HT1080 (cell line): ENCODE data around the gene CFAP97D2. TPM values are rescaled to one million over a fixed set of nuclear protein-coding genes. Genes with fewer than 3 reads are reported as not detected.
"Not testable (repeated sequence)": the region's sequence is repeated elsewhere in the genome, so short reads cannot be mapped to it uniquely, and the experiment has no call there.

Experiments used
- DNase-seq: peaks from one replicate; pipeline ENCODE4 v3.0.0-alpha.2; 2015; ENCODE audit warnings: low read depth
- small RNA-seq: library from RNA; depleted of rRNA; stranded (forward); fragments of <200 nt; gene quantifications from one replicate; pipeline ENCODE3, GENCODE V24; 2014
- total RNA-seq: library from RNA; depleted of rRNA; stranded (reverse); fragments of >200 nt; shearing (Covaris generic); gene quantifications from 2 replicates; pipeline ENCODE4 v1.2.3, GENCODE V29; 2014; rRNA removed

Gene CFAP97D2
- total RNA-seq, 1 experiment from 2014 or later, result not detected

DNA sequence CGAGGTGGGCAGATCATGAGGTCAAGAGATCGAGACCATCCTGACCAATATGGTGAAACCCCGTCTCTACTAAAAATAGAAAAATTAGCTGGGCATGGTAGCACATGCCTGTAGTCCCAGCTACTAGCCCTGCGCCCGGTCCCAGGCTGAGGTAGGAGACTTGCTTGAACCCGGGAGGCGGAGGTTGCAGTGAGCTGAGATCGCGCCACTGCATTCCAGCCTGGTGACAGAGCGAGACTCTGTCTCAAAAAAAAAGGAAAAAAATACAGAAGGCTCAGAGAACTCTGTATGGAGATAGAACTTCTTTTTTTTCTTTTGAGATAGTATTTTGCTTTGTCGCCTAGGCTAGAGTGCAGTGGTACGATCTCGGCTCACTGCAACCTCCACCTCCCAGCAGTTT, 85.3 kb downstream of the CFAP97D2 start:
- DNase-seq, result not testable (repeated sequence)

GRCh38 chr13:114264886-114265611, 86.0 kb downstream of the CFAP97D2 start:
- no peak for DNase-seq

DNA sequence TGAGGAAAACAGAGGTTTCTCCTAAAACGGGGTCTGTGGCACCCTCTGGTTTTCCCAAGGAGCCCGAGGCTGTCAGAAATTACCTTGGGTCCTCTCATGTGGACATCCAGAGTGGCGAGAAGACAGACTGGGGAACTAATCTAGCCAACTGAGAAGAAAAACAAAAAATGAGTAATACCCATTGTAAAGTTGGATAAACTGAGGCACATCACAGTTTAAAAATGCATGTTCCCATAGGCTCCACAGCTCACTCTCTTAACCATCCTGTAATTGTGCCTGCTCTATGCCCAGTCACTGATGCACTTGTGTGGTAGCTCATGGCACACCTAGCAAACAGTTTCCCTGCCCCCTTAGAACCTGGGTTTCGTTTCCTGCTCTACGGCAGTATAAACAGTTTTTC, 87.2 kb downstream of the CFAP97D2 start:
- DNase-seq, result no peak

GRCh38 chr13:114268344-114269280, 89.6 kb downstream of the CFAP97D2 start:
- no peak for DNase-seq

GRCh38 chr13:114269281-114269770, 90.3 kb downstream of the CFAP97D2 start:
- no peak for DNase-seq

Small RNA genes within 50 kb of the gene (small RNA-seq; reads per million reads assigned to genes)
- gene MIR548AR, result not detected

Other genes starting within 250 kb of the CFAP97D2 start
- gene C13orf46, start 205.2 kb upstream of the CFAP97D2 start, total RNA-seq, result 0.03 and 0.23 TPM in 2 replicates
- gene RASA3, start 46.6 kb upstream of the CFAP97D2 start, total RNA-seq, result 37.8 and 41.7 TPM in 2 replicates
- 36.7 and 57.6 TPM in 2 replicates for gene CDC16, start 55.6 kb downstream of the CFAP97D2 start, total RNA-seq
- gene UPF3A, start 102.3 kb downstream of the CFAP97D2 start, total RNA-seq, result 23.6 and 33.3 TPM in 2 replicates
- gene CHAMP1, start 135.2 kb downstream of the CFAP97D2 start, total RNA-seq, result 25.4 and 26.3 TPM in 2 replicates